Sigmoid colon (tissue), 7 donors: ENCODE results near the gene SOWAHA. TPM values are rescaled to one million over a fixed set of nuclear protein-coding genes. Genes with fewer than 3 reads are reported as not detected.
A peak's percentile ranks its signal among the peaks of the same experiment; 100 is the strongest.

ENCODE experiments used
- DNase-seq: peaks from one replicate; pipeline ENCODE4 v3.0.0-alpha.2; 2019
- H3K27ac ChIP-seq, 4 donors: fragments of 200-600 bp; sonication (generic); one replicate each; pipeline ENCODE4 v1.5.1; 2016 to 2019; ENCODE audit warnings: mild to moderate bottlenecking in 1 of 4
- H3K27me3 ChIP-seq, 3 donors: fragments of 200-600 bp; sonication (generic); one replicate each; pipeline ENCODE4 v1.5.1; 2019; ENCODE audit warnings: mild to moderate bottlenecking in 1 of 3
- H3K36me3 ChIP-seq, 4 donors: fragments of 200-600 bp; sonication (generic); one replicate each; pipeline ENCODE4 v1.5.1; 2016 to 2019
- H3K4me1 ChIP-seq, 4 donors: fragments of 200-600 bp; sonication (generic); one replicate each; pipeline ENCODE4 v1.5.1; 2017 to 2019
- H3K4me3 ChIP-seq, 4 donors: fragments of 200-600 bp; sonication (generic); one replicate each; pipeline ENCODE4 v1.5.1; 2017 to 2019; ENCODE audit warnings: mild to moderate bottlenecking in 2 of 4, moderate library complexity in 1 of 4
- H3K9me3 ChIP-seq, 4 donors: fragments of 200-600 bp in 3 of 4; sonication (generic) in 3 of 4; one replicate each; pipeline versions ENCODE4 v1.5.1 to v1.6.1; 2013 to 2019
- CTCF ChIP-seq, 4 experiments: fragments of 450-650 bp in 3 of 4; fragments of 200-600 bp in 1 of 4; IDR thresholded peaks; one replicate each; pipeline ENCODE4 v1.5.1; 2016 to 2019; ENCODE audit warnings: antibody characterized with exemption in 4 of 4, mild to moderate bottlenecking in 3 of 4, moderate library complexity in 2 of 4
- EP300 ChIP-seq, 4 donors: sonication (generic); formaldehyde crosslinking; IDR thresholded peaks; one replicate each; pipeline ENCODE4 v1.6.1; 2017; ENCODE audit warnings: antibody characterized with exemption in 4 of 4
- POLR2A ChIP-seq, 2 donors: fragments of 450-650 bp; IDR thresholded peaks; one replicate each; pipeline ENCODE4 v1.6.1; 2016; ENCODE audit warnings: antibody characterized with exemption in 2 of 2, mild to moderate bottlenecking in 2 of 2, moderate library complexity in 2 of 2
- POLR2AphosphoS5 ChIP-seq, 4 donors: sonication (generic); formaldehyde crosslinking; IDR thresholded peaks; one replicate each; pipeline ENCODE4 v1.6.1; 2017; ENCODE audit warnings: antibody characterized with exemption in 4 of 4
- WGBS, 2 donors: extraction: QIAGEN DNeasy Blood & Tissue Kit; methylation state at CpG; one replicate each; pipeline ENCODE4 v1.1.7; 2013; 5-methylcytosine and 5-hydroxymethylcytosine counted together
- intact Hi-C: fragments of 100-400 bp; cut with DNase I; formaldehyde crosslinking; loops from one replicate; pipeline ENCODE4 v1.15.1; 2023
- polyA plus RNA-seq, 3 donors: library from polyadenylated mRNA; stranded (reverse); fragments of 200-250 nt; gene quantifications; one replicate each; pipeline ENCODE4 v1.2.3, GENCODE V29; 2013
- total RNA-seq, 4 donors: library from RNA; depleted of rRNA; stranded (reverse); fragments of >200 nt; gene quantifications; one replicate each; pipeline ENCODE4 v1.1.0, GENCODE V29; 2016
- donor health status: healthy with polysubstance abuse.
- donor health status: Bipolar disorder and iron deficiency.
- donor health status: healthy.

The SOWAHA gene
- total and polyA plus RNA-seq, 7 donors, result 0.16 to 33.8 (median 8.0) TPM; not detected in 2

GRCh38 chr5:132770476-132771159 is 42.5 kb upstream of the SOWAHA start:
- H3K27ac ChIP-seq, result peak overlapping the region in 3 of 4 donors; percentile 38 to 64 (median 46)
- H3K4me1 ChIP-seq, result peaks cover 0 to 51% (median 34%) of the 10 kb centered on the region in 4 donors
- intact Hi-C loops, result no loop called here
- no peaks in the 10 kb centered on the region for H3K36me3 ChIP-seq
- DNase-seq, result peak; percentile 62
- no peak for TF ChIP-seq POLR2AphosphoS5 (IDR thresholded peaks at IDR 0.05)
- no peak for TF ChIP-seq POLR2A (IDR thresholded peaks at IDR 0.05)
- TF ChIP-seq EP300 (IDR thresholded peaks at IDR 0.05), result no peak
- no peak for TF ChIP-seq CTCF (IDR thresholded peaks at IDR 0.05)
- no peaks in the 10 kb centered on the region for H3K9me3 ChIP-seq
- no peaks in the 10 kb centered on the region for H3K27me3 ChIP-seq
- 84 to 94% methylated on average over 8 of the region's 8 CpGs for WGBS, 2 donors
- no peak overlapping the region for H3K4me3 ChIP-seq

GRCh38 chr5:132771503-132771998 is 41.6 kb upstream of the SOWAHA start:
- 76 to 90% methylated on average over 8 of the region's 8 CpGs for WGBS, 2 donors
- peaks cover 0 to 59% (median 43%) of the 10 kb centered on the region in 4 donors for H3K4me1 ChIP-seq
- peak; percentile 81 for DNase-seq

GRCh38 chr5:132772291-132773070 is 40.6 kb upstream of the SOWAHA start:
- no peaks in the 10 kb centered on the region for H3K27me3 ChIP-seq
- no peaks in the 10 kb centered on the region for H3K9me3 ChIP-seq
- peak; percentile 35 for DNase-seq
- H3K27ac ChIP-seq, result peak overlapping the region in 3 of 4 donors; percentile 36 to 64 (median 46)
- peaks cover 0 to 53% (median 38%) of the 10 kb centered on the region in 4 donors for H3K4me1 ChIP-seq
- 67 to 92% methylated on average over 8 of the region's 8 CpGs for WGBS, 2 donors
- intact Hi-C loops, result no loop called here
- TF ChIP-seq CTCF (IDR thresholded peaks at IDR 0.05), result no peak
- no peak for TF ChIP-seq POLR2A (IDR thresholded peaks at IDR 0.05)
- TF ChIP-seq POLR2AphosphoS5 (IDR thresholded peaks at IDR 0.05), result no peak
- no peak for TF ChIP-seq EP300 (IDR thresholded peaks at IDR 0.05)
- H3K4me3 ChIP-seq, result no peak overlapping the region
- H3K36me3 ChIP-seq, result no peaks in the 10 kb centered on the region

More at GRCh38 chr5:132771503-132771998, 41.6 kb upstream of the SOWAHA start:
- H3K4me3 ChIP-seq, result no peak overlapping the region
- H3K36me3 ChIP-seq, result no peaks in the 10 kb centered on the region
- peak overlapping the region in 3 of 4 donors; percentile 38 to 64 (median 46) for H3K27ac ChIP-seq
- intact Hi-C loops, result no loop called here
- TF ChIP-seq CTCF (IDR thresholded peaks at IDR 0.05) (no peak), POLR2AphosphoS5 (IDR thresholded peaks at IDR 0.05) (no peak), EP300 (IDR thresholded peaks at IDR 0.05) (no peak), POLR2A (IDR thresholded peaks at IDR 0.05) (no peak)
- H3K27me3 ChIP-seq, result no peaks in the 10 kb centered on the region
- H3K9me3 ChIP-seq, result no peaks in the 10 kb centered on the region

- no peaks in the 10 kb centered on the region for H3K9me3 ChIP-seq
- H3K27ac ChIP-seq, result no peak overlapping the region
- no peak overlapping the region for H3K4me3 ChIP-seq
- DNase-seq, result peak; percentile 37
- intact Hi-C loops, result no loop called here
- peaks cover 0 to 53% (median 39%) of the 10 kb centered on the region in 4 donors for H3K4me1 ChIP-seq
- TF ChIP-seq POLR2AphosphoS5 (IDR thresholded peaks at IDR 0.05), result no peak
- TF ChIP-seq EP300 (IDR thresholded peaks at IDR 0.05), result no peak
- TF ChIP-seq POLR2A (IDR thresholded peaks at IDR 0.05), result no peak
- no peak for TF ChIP-seq CTCF (IDR thresholded peaks at IDR 0.05)
- H3K36me3 ChIP-seq, result no peaks in the 10 kb centered on the region
- 84 to 86% methylated on average over 5 of the region's 5 CpGs for WGBS, 2 donors
- no peaks in the 10 kb centered on the region for H3K27me3 ChIP-seq
Measured at GRCh38 chr5:132773114-132773513, 40.0 kb upstream of the SOWAHA start.
